ENCODE data around the gene LPAR3.

- TF ChIP-seq USF2 (IDR thresholded peaks at IDR 0.05; ENCODE audit: borderline replicate concordance, low read depth, low read length) (no peak), CTCF (IDR thresholded peaks at IDR 0.05) (no peak), YY1 (IDR thresholded peaks at IDR 0.05; ENCODE audit: low read depth) (no peak), EZH2phosphoT487 (IDR thresholded peaks at IDR 0.05; ENCODE audit: borderline replicate concordance, low read depth) (no peak), NFIC (IDR thresholded peaks at IDR 0.05; ENCODE audit: borderline replicate concordance) (no peak), MEF2A (IDR thresholded peaks at IDR 0.05; ENCODE audit: borderline replicate concordance, low read depth) (no peak)
Measured at GRCh38 chr1:84930329-84930728, 37.3 kb upstream of the LPAR3 start.

All from SK-N-SH (cell line).